Measurements from ENCODE around the gene ARMCX5. TPM values are rescaled to one million over a fixed set of nuclear protein-coding genes. Genes with fewer than 3 reads are reported as not detected.

Gene ARMCX5
- 10 to 100 TPM; 13.7 to 17.5 (median 14.6) TPM for polyA plus RNA-seq (ENCODE audit: insufficient read length in 4 of 4)

GRCh38 chrX:102599084-102599950, at the start of gene ARMCX5:
ARMCX5 (plus strand) TSS chrX:102599515; CDS start chrX:102602142, 2,627 bp downstream.
- DNase-seq (ENCODE audit: low read depth in 4 of 4, low spot score in 3 of 4) = peak; percentile 63 to 77 (median 70)

- no peak for DNase-seq (ENCODE audit: low read depth in 4 of 4, low spot score in 3 of 4)
These were observed 40.7 kb upstream of the ARMCX5 start for GRCh38 chrX:102558607-102559006.

GRCh38 chrX:102560423-102561068, 38.8 kb upstream of the ARMCX5 start:
- DNase-seq (ENCODE audit: low read depth in 4 of 4, low spot score in 3 of 4) = no peak

- DNase-seq (ENCODE audit: low read depth in 4 of 4, low spot score in 3 of 4) = no peak
These were observed 18.4 kb upstream of the ARMCX5 start for GRCh38 chrX:102580891-102581290.

GRCh38 chrX:102593367-102593766, 5.9 kb upstream of the ARMCX5 start:
- no peak for DNase-seq (ENCODE audit: low read depth in 4 of 4, low spot score in 3 of 4)

- peak in 3 of 4 donors; percentile 0 to 18 (median 4) for DNase-seq (ENCODE audit: low read depth in 4 of 4, low spot score in 3 of 4)
These were observed 750 bp downstream of the ARMCX5 start for GRCh38 chrX:102599951-102600579.

GRCh38 chrX:102604327-102604726, 5.0 kb downstream of the ARMCX5 start:
- DNase-seq (ENCODE audit: low read depth in 4 of 4, low spot score in 3 of 4) = no peak

GRCh38 chrX:102606115-102606514, 6.8 kb downstream of the ARMCX5 start:
- DNase-seq (ENCODE audit: low read depth in 4 of 4, low spot score in 3 of 4) = no peak

- no peak for DNase-seq (ENCODE audit: low read depth in 4 of 4, low spot score in 3 of 4)
These were observed 11.6 kb downstream of the ARMCX5 start for GRCh38 chrX:102610905-102611304.

- no peak for DNase-seq (ENCODE audit: low read depth in 4 of 4, low spot score in 3 of 4)
These were observed 24.8 kb downstream of the ARMCX5 start for GRCh38 chrX:102624105-102624504.

GRCh38 chrX:102627640-102628039, 28.3 kb downstream of the ARMCX5 start:
- no peak for DNase-seq (ENCODE audit: low read depth in 4 of 4, low spot score in 3 of 4)

GRCh38 chrX:102637561-102637960, 38.2 kb downstream of the ARMCX5 start:
- no peak for DNase-seq (ENCODE audit: low read depth in 4 of 4, low spot score in 3 of 4)

GRCh38 chrX:102650903-102651241, 51.6 kb downstream of the ARMCX5 start:
- DNase-seq (ENCODE audit: low read depth in 4 of 4, low spot score in 3 of 4) = peak in 1 of 4 donors; percentile 0

- DNase-seq (ENCODE audit: low read depth in 4 of 4, low spot score in 3 of 4) = peak in 2 of 4 donors; percentile 27 to 35
These were observed 52.1 kb downstream of the ARMCX5 start, which contains the start of gene GPRASP1 for GRCh38 chrX:102651242-102652011. GPRASP1 (plus strand) TSS chrX:102651483; CDS start chrX:102653914, 2,431 bp downstream.

- DNase-seq (ENCODE audit: low read depth in 4 of 4, low spot score in 3 of 4) = peak in 2 of 4 donors; percentile 8 to 37
These were observed 52.8 kb downstream of the ARMCX5 start for GRCh38 chrX:102652031-102652688.

Other genes with a start within 250 kb of the ARMCX5 start
- gene NXF2B, start 159.5 kb upstream of the ARMCX5 start, polyA plus RNA-seq (ENCODE audit: insufficient read length in 4 of 4) = 1 to 10 TPM in 2 of 4 donors, under 1 TPM in 2; 0.53 to 2.8 (median 1.0) TPM
- gene TCP11X2, start 127.7 kb upstream of the ARMCX5 start, polyA plus RNA-seq (ENCODE audit: insufficient read length in 4 of 4) = 1 to 10 TPM in 3 of 4 donors, under 1 TPM in 1; 0.91 to 2.0 (median 1.5) TPM
- 10 to 100 TPM; 55.8 to 76.1 (median 60.3) TPM for gene TMSB15A, start 82.8 kb upstream of the ARMCX5 start, polyA plus RNA-seq (ENCODE audit: insufficient read length in 4 of 4)
- gene GPRASP1, start 52.0 kb downstream of the ARMCX5 start, polyA plus RNA-seq (ENCODE audit: insufficient read length in 4 of 4) = 10 to 100 TPM; 11.8 to 22.7 (median 13.4) TPM
- 10 to 100 TPM; 34.4 to 44.6 (median 42.1) TPM for gene GPRASP2, start 112.9 kb downstream of the ARMCX5 start, polyA plus RNA-seq (ENCODE audit: insufficient read length in 4 of 4)
- 10 to 100 TPM; 18.1 to 21.2 (median 19.8) TPM for gene GPRASP3, start 121.2 kb downstream of the ARMCX5 start, polyA plus RNA-seq (ENCODE audit: insufficient read length in 4 of 4)